Panc1 (cell line): ENCODE data around the gene ZNF761. TPM values are rescaled to one million over a fixed set of nuclear protein-coding genes. Genes with fewer than 3 reads are reported as not detected.
"Not testable (repeated sequence)": the region's sequence is repeated elsewhere in the genome, so short reads cannot be mapped to it uniquely, and the experiment has no call there.

Experiments used
- ATAC-seq: fragments of 200-7000 bp; cut with Tn5 transposase; 2 replicates; pipeline ENCODE4 v1.9.1; 2020; ENCODE audit warnings: mild to moderate bottlenecking, moderate library complexity
- BruUV-seq: library from RNA; stranded (reverse); fragments of 400-500 nt; replicated peaks from 2 replicates; lab custom pipeline; 2021; lab: Mats Ljungman, UMichigan
- CTCF ChIA-PET: fragments of 300-600 bp; sonication (Branson Sonifier 250); formaldehyde crosslinking; loops from one replicate; lab custom pipeline; 2022; ENCODE audit warnings: antibody characterized with exemption; lab: Charles Lee
- POLR2A ChIA-PET: fragments of 300-600 bp; sonication (Branson Sonifier 250); formaldehyde crosslinking; loops from one replicate; lab custom pipeline; 2022; ENCODE audit warnings: antibody characterized with exemption; lab: Charles Lee
- DNase-seq: peaks from one replicate; pipeline ENCODE4 v3.0.0-alpha.2; 2010; ENCODE audit warnings: low read depth, low spot score
- H3K27ac ChIP-seq: 2 replicates; pipeline ENCODE4 v1.5.1; 2011; ENCODE audit warnings: mild to moderate bottlenecking, low read length, inconsistent platforms
- H3K27me3 ChIP-seq: fragments of 200-500 bp; sonication (Bioruptor generic); 2 replicates; pipeline ENCODE4 v1.6.0; 2014; ENCODE audit warnings: low read length, inconsistent platforms; ENCODE audit not compliant: control insufficient read depth, insufficient read depth
- H3K36me3 ChIP-seq: fragments of 200-500 bp; sonication (Bioruptor generic); 2 replicates; pipeline ENCODE4 v1.5.1; 2014; ENCODE audit warnings: inconsistent platforms, mild to moderate bottlenecking, low read length, moderate library complexity; ENCODE audit not compliant: control insufficient read depth, insufficient read depth
- H3K4me1 ChIP-seq: 2 replicates; pipeline ENCODE4 v1.5.1; 2011; ENCODE audit warnings: inconsistent platforms, mild to moderate bottlenecking, low read length, moderate library complexity; ENCODE audit not compliant: control insufficient read depth, insufficient read depth
- H3K4me3 ChIP-seq, 2 experiments: 2 replicates each; pipeline ENCODE4 v1.5.1; 2011 to 2012; ENCODE audit warnings: low read depth in 2 of 2, low read length in 2 of 2, mild to moderate bottlenecking in 2 of 2, inconsistent platforms in 1 of 2, moderate library complexity in 1 of 2
- H3K9me3 ChIP-seq: fragments of 200-500 bp; sonication (Bioruptor generic); 2 replicates; pipeline ENCODE4 v1.5.1; 2014; ENCODE audit warnings: low read depth, mild to moderate bottlenecking, inconsistent platforms, low read length, moderate library complexity; ENCODE audit not compliant: control insufficient read depth, insufficient read depth
- POLR2AphosphoS5 ChIP-seq: IDR thresholded peaks from 2 replicates; pipeline ENCODE4 v1.6.1; 2012; ENCODE audit warnings: mild to moderate bottlenecking, low read depth, low read length, moderate library complexity
- SIN3A ChIP-seq: IDR thresholded peaks from 2 replicates; pipeline ENCODE4 v1.6.1; 2012; ENCODE audit warnings: low read depth, mild to moderate bottlenecking, low read length, moderate library complexity, borderline replicate concordance; ENCODE audit not compliant: insufficient read depth
- TCF7L2 ChIP-seq: IDR thresholded peaks from 2 replicates; pipeline ENCODE4 v1.6.1; 2011; ENCODE audit warnings: mild to moderate bottlenecking, low read depth, low read length, inconsistent platforms
- in situ Hi-C: cut with HindIII; loops from 2 replicates; pipeline ENCODE4 v1.10.0; 2016; ENCODE audit warnings: low sequenced_read_pairs, low pct_unique_long_range_greater_than_20kb
- intact Hi-C: fragments of 100-400 bp; cut with micrococcal nuclease; formaldehyde crosslinking; loops from one replicate; pipeline ENCODE4 v1.10.0; 2022; ENCODE audit not compliant: unreplicated experiment
- total RNA-seq: library from RNA; stranded (reverse); gene quantifications from one replicate; pipeline ENCODE4 v1.2.1, GENCODE V29; 2021; ENCODE audit not compliant: unreplicated experiment
- TF ChIP-seq, protein P1 (sequence below), 2 experiments: IDR thresholded peaks; 2 replicates each; pipeline ENCODE4 v1.6.1; 2011 to 2012; ENCODE audit warnings: low read depth in 2 of 2, control low read depth in 1 of 2, low read length in 1 of 2, mild to moderate bottlenecking in 1 of 2, moderate library complexity in 1 of 2; ENCODE audit not compliant: insufficient read depth in 1 of 2
- TF ChIP-seq, protein P2 (sequence below): fragments of 450-650 bp; IDR thresholded peaks from 2 replicates; pipeline ENCODE4 v1.5.1; 2017; ENCODE audit warnings: mild to moderate bottlenecking

The ZNF761 gene
- total RNA-seq, 1 experiment from 2014 or later: 21.8 TPM

DNA sequence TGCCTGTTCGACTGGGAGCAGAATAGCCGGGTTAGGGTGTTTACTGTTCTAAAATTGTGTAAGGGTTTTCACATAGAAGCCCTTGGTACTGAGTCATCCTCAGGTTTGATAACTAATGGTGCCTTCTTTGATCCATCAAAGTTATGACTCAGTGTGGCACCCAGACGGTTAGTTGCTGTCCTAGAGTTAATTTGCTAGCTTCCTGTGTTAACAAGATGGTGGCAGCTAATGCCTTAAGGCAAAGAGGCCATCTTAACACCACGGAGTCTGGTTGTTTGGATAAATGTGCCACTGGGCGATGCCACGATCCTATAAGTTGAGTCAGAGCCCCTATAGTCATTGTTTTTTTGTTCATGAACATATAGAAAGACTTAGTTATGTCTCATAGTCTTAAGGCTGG, 43.7 kb downstream of the ZNF761 start:
- H3K9me3 ChIP-seq: peaks cover 14% of the 10 kb centered on the region; the same call in 1 of the 2 replicates
- ATAC-seq, H3K4me1 ChIP-seq, BruUV-seq, CTCF ChIA-PET, H3K36me3 ChIP-seq, in situ Hi-C loops, H3K4me3 ChIP-seq, H3K27me3 ChIP-seq, DNase-seq, H3K27ac ChIP-seq: not testable (repeated sequence)
- POLR2A ChIA-PET: interaction anchor here (1.2 kb wide), 1 partner anchor 37 kb away, joined by 3 read pairs; no protein-coding TSS in a partner anchor
- intact Hi-C loops: loop anchor here (1.0 kb wide), 1 partner anchor 37 kb away; no protein-coding TSS in a partner anchor

DNA sequence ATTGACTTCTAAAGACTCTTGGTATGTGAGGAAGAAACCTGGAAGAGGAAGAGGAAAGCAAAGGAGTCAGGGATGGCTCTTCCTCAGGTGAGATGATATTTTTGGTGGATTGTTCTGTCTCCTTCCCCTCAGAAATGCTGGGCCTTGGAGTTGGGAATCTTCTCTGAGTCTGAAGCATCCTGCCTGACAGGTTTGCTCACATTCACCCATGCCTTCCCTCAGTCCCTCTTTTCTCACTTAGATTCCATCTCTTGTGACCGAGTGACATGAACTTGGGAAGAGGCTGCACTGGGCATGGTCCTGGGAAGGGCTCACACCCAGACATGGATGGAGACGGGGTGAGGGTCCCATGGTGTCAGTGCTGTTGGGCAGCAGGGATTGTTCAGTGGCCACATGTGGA, 52.0 kb downstream of the ZNF761 start:
- CTCF ChIA-PET, H3K4me3 ChIP-seq, BruUV-seq, H3K36me3 ChIP-seq, in situ Hi-C loops, H3K4me1 ChIP-seq, H3K27me3 ChIP-seq, H3K27ac ChIP-seq, POLR2A ChIA-PET, DNase-seq, intact Hi-C loops, ATAC-seq: not testable (repeated sequence)
- H3K9me3 ChIP-seq: peaks cover 23% of the 10 kb centered on the region

DNA sequence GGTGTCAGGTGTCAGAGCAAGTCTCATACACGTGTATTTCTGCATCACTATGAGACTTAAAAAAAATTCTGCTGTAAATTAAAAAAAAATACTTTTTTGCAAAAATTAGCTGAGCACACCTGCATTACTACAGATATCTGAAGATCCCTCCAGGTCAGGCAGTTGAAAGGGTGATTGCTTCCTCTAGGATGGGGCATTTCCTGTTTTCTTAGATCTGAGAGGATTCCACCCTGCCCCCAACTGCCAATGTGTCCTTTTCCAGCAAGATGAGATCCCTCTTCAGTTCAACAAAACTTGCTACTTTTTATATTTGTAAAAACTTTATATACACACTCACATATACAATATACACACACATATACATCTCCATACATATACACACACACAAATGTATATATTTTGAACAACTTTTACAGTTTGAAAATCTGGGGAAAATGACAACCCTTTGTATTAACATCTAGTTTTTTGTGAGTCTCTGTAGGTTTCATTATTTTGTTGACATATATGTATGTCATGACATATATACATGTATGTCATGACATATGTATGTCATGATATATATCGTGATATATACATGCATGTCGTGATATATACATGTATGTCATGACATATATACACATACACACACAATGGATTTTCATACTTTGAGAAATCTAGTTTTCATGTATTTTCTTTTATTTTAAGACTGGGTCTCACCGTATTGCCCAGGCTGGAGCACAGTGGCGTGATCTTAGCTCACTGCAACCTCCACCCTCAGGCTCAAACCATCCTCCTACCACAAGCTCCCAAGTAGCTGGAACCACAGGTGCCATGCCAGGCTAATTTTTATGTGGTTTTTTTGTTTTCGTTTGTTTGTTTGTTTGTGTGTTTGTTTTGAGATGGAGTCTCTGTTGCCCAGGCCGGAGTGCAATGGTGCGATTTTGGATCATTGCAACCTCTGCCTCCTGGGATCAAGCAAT, 53.5 kb downstream of the ZNF761 start:
- Histone ChIP-seq H3K9me3 (peaks cover 23% of the 10 kb centered on the region), H3K36me3 (no peaks in the 10 kb centered on the region), H3K27ac (no peak overlapping the region), H3K27me3 (no peaks in the 10 kb centered on the region), H3K4me1 (no peaks in the 10 kb centered on the region), H3K4me3 (no peak overlapping the region)
- no TSS peak for BruUV-seq
- ATAC-seq: no peak
- CTCF ChIA-PET: no interaction called here
- TF ChIP-seq TCF7L2 (no peak), SIN3A (no peak), POLR2AphosphoS5 (no peak)
- TF ChIP-seq, protein P1, sequence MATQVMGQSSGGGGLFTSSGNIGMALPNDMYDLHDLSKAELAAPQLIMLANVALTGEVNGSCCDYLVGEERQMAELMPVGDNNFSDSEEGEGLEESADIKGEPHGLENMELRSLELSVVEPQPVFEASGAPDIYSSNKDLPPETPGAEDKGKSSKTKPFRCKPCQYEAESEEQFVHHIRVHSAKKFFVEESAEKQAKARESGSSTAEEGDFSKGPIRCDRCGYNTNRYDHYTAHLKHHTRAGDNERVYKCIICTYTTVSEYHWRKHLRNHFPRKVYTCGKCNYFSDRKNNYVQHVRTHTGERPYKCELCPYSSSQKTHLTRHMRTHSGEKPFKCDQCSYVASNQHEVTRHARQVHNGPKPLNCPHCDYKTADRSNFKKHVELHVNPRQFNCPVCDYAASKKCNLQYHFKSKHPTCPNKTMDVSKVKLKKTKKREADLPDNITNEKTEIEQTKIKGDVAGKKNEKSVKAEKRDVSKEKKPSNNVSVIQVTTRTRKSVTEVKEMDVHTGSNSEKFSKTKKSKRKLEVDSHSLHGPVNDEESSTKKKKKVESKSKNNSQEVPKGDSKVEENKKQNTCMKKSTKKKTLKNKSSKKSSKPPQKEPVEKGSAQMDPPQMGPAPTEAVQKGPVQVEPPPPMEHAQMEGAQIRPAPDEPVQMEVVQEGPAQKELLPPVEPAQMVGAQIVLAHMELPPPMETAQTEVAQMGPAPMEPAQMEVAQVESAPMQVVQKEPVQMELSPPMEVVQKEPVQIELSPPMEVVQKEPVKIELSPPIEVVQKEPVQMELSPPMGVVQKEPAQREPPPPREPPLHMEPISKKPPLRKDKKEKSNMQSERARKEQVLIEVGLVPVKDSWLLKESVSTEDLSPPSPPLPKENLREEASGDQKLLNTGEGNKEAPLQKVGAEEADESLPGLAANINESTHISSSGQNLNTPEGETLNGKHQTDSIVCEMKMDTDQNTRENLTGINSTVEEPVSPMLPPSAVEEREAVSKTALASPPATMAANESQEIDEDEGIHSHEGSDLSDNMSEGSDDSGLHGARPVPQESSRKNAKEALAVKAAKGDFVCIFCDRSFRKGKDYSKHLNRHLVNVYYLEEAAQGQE (IDR thresholded peaks at IDR 0.05; ENCODE audit: insufficient read depth in 1 of 2, low read depth in 2 of 2, low read length in 1 of 2): no peak
- TF ChIP-seq, protein P2, sequence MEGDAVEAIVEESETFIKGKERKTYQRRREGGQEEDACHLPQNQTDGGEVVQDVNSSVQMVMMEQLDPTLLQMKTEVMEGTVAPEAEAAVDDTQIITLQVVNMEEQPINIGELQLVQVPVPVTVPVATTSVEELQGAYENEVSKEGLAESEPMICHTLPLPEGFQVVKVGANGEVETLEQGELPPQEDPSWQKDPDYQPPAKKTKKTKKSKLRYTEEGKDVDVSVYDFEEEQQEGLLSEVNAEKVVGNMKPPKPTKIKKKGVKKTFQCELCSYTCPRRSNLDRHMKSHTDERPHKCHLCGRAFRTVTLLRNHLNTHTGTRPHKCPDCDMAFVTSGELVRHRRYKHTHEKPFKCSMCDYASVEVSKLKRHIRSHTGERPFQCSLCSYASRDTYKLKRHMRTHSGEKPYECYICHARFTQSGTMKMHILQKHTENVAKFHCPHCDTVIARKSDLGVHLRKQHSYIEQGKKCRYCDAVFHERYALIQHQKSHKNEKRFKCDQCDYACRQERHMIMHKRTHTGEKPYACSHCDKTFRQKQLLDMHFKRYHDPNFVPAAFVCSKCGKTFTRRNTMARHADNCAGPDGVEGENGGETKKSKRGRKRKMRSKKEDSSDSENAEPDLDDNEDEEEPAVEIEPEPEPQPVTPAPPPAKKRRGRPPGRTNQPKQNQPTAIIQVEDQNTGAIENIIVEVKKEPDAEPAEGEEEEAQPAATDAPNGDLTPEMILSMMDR: no peak
- intact Hi-C loops: no loop called here
- POLR2A ChIA-PET: no interaction called here
- in situ Hi-C loops: no loop called here
- DNase-seq: no peak
